Caco-2 (cell line): Measurements from ENCODE around the gene ZNF135. TPM values are rescaled to one million over a fixed set of nuclear protein-coding genes. Genes with fewer than 3 reads are reported as not detected.

ENCODE experiments used
- BruUV-seq: library from RNA; stranded (reverse); fragments of 400-500 nt; replicated peaks from 2 replicates; lab custom pipeline; 2021; lab: Mats Ljungman, UMichigan
- CTCF ChIA-PET: fragments of 300-600 bp; sonication (Branson Sonifier 250); formaldehyde crosslinking; loops from one replicate; lab custom pipeline; 2022; ENCODE audit warnings: antibody characterized with exemption; lab: Charles Lee
- POLR2A ChIA-PET: fragments of 300-600 bp; sonication (Branson Sonifier 250); formaldehyde crosslinking; loops from one replicate; lab custom pipeline; 2022; ENCODE audit warnings: antibody characterized with exemption; lab: Charles Lee
- DNase-seq, 2 experiments: peaks; one replicate each; pipeline versions ENCODE4 v3.0.0 to v3.0.0-alpha.2; 2020 to 2022
- H3K27me3 ChIP-seq: replicated peaks from 2 replicates; pipeline ENCODE4 v1.6.0; 2011; ENCODE audit warnings: low read length; ENCODE audit not compliant: control insufficient read depth, insufficient read depth
- H3K36me3 ChIP-seq: 2 replicates; pipeline ENCODE4 v1.5.1; 2011; ENCODE audit warnings: low read length; ENCODE audit not compliant: control insufficient read depth, insufficient read depth
- H3K4me1 ChIP-seq: fragments of 250-450 bp; sonication (Bioruptor Pico); 2 replicates; pipeline ENCODE4 v1.5.1; 2020; ENCODE audit warnings: mild to moderate bottlenecking
- H3K4me3 ChIP-seq: 2 replicates; pipeline ENCODE4 v1.5.1; 2011; ENCODE audit warnings: low read depth, mild to moderate bottlenecking, control low read depth, low read length
- H3K9me3 ChIP-seq: fragments of 250-450 bp; sonication (Bioruptor Pico); 2 replicates; pipeline ENCODE4 v1.5.1; 2020; ENCODE audit warnings: mild to moderate bottlenecking, moderate library complexity
- H3K27ac Mint-ChIP-seq: one replicate; pipeline ENCODE4 v1.8.0; 2022; ENCODE audit warnings: mixed read lengths; ENCODE audit not compliant: unreplicated experiment
- H3K27me3 Mint-ChIP-seq: one replicate; pipeline ENCODE4 v1.8.0; 2022; ENCODE audit warnings: mixed read lengths; ENCODE audit not compliant: insufficient read depth, unreplicated experiment
- H3K36me3 Mint-ChIP-seq: one replicate; pipeline ENCODE4 v1.8.0; 2022; ENCODE audit warnings: mild to moderate bottlenecking, mixed read lengths; ENCODE audit not compliant: insufficient read depth, unreplicated experiment
- H3K4me1 Mint-ChIP-seq: one replicate; pipeline ENCODE4 v1.8.0; 2022; ENCODE audit warnings: low read depth, mixed read lengths; ENCODE audit not compliant: unreplicated experiment
- H3K4me3 Mint-ChIP-seq: one replicate; pipeline ENCODE4 v1.8.0; 2022; ENCODE audit warnings: mild to moderate bottlenecking, moderate library complexity, mixed read lengths; ENCODE audit not compliant: unreplicated experiment
- H3K9me3 Mint-ChIP-seq: one replicate; pipeline ENCODE4 v1.8.0; 2022; ENCODE audit warnings: mixed read lengths; ENCODE audit not compliant: unreplicated experiment
- intact Hi-C: fragments of 100-400 bp; cut with micrococcal nuclease; formaldehyde crosslinking; loops from one replicate; pipeline ENCODE4 v1.10.0; 2022; ENCODE audit not compliant: unreplicated experiment
- total RNA-seq: library from RNA; stranded (reverse); gene quantifications from 2 replicates; pipeline ENCODE4 v1.2.3, GENCODE V29; 2022
- TF ChIP-seq, protein P1 (sequence below), 2 experiments: fragments of 200-600 bp in 1 of 2; IDR thresholded peaks; 1 replicate in 1 of 2; 2 replicates in 1 of 2; pipeline versions ENCODE4 v1.5.1 to v1.8.0; 2011 to 2022; ENCODE audit warnings: antibody characterized with exemption in 1 of 2, control low read depth in 1 of 2, inconsistent platforms in 1 of 2, low read depth in 1 of 2, low read length in 1 of 2, mild to moderate bottlenecking in 1 of 2, moderate library complexity in 1 of 2; ENCODE audit not compliant: insufficient read depth in 1 of 2, severe bottlenecking in 1 of 2, unreplicated experiment in 1 of 2

Gene ZNF135
- total RNA-seq, 1 experiment from 2014 or later, result not detected

DNA sequence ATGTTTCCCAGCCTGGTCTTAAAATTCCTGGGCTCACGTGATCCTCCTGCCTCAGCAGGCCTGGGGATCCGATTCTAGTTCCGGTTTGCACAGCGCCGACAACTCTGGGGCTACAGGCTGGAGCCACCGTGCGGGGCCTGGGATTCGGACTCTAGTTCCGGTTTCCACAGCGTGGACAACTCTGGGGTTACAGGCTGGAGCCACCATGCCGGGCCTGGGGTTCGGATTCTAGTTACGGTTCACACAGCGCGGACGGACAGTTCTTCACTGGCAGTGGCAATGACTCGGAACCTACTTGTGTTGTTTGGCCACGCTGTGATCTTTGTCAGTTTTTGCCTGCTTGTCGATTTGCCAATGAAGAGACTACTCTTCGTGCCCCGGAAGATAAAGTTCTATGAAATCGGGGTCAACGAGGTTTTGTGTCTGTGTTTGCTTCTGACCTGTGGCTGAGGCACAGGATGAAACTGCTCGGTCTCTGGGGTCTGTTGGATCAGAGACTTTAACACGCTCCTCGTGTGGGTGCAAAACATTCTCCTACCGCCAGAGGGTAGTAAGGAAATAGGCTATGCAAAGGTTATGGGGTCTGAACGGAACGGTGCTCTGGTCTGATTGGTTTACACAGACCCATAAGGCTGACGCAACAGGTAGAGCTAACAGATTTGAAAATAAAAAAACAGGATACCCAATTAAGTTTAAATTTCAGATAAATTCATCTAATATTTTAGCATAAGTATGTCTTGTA is 37.4 kb upstream of the ZNF135 start:
- DNase-seq, result peak in 1 of 2 experiments; percentile 15
- no peaks in the 10 kb centered on the region for H3K36me3 Mint-ChIP-seq
- H3K9me3 Mint-ChIP-seq, result peaks cover 16% of the 10 kb centered on the region
- H3K9me3 ChIP-seq, result peaks cover 35% of the 10 kb centered on the region
- H3K4me3 Mint-ChIP-seq, result no peak overlapping the region
- intact Hi-C loops, result no loop called here
- H3K27me3 ChIP-seq, result no peaks in the 10 kb centered on the region
- ChIA-PET CTCF (no interaction called here), POLR2A (no interaction called here)
- H3K4me3 ChIP-seq, result no peak overlapping the region
- no peak overlapping the region for H3K27ac Mint-ChIP-seq
- H3K27me3 Mint-ChIP-seq, result no peaks in the 10 kb centered on the region
- BruUV-seq, result no TSS peak
- H3K4me1 Mint-ChIP-seq, result no peaks in the 10 kb centered on the region
- no peaks in the 10 kb centered on the region for H3K4me1 ChIP-seq
- TF ChIP-seq, protein P1, sequence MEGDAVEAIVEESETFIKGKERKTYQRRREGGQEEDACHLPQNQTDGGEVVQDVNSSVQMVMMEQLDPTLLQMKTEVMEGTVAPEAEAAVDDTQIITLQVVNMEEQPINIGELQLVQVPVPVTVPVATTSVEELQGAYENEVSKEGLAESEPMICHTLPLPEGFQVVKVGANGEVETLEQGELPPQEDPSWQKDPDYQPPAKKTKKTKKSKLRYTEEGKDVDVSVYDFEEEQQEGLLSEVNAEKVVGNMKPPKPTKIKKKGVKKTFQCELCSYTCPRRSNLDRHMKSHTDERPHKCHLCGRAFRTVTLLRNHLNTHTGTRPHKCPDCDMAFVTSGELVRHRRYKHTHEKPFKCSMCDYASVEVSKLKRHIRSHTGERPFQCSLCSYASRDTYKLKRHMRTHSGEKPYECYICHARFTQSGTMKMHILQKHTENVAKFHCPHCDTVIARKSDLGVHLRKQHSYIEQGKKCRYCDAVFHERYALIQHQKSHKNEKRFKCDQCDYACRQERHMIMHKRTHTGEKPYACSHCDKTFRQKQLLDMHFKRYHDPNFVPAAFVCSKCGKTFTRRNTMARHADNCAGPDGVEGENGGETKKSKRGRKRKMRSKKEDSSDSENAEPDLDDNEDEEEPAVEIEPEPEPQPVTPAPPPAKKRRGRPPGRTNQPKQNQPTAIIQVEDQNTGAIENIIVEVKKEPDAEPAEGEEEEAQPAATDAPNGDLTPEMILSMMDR (IDR thresholded peaks at IDR 0.05; ENCODE audit: insufficient read depth in 1 of 2, low read depth in 1 of 2, low read length in 1 of 2, severe bottlenecking in 1 of 2, unreplicated experiment in 1 of 2), result no peak
- no peaks in the 10 kb centered on the region for H3K36me3 ChIP-seq

- Mint-ChIP-seq H3K27ac (no peak overlapping the region), H3K4me3 (no peak overlapping the region), H3K9me3 (peaks cover 21% of the 10 kb centered on the region), H3K4me1 (no peaks in the 10 kb centered on the region), H3K36me3 (no peaks in the 10 kb centered on the region), H3K27me3 (no peaks in the 10 kb centered on the region)
- intact Hi-C loops, result no loop called here
- ChIA-PET POLR2A (no interaction called here), CTCF (no interaction called here)
- no peaks in the 10 kb centered on the region for H3K27me3 ChIP-seq
- no TSS peak for BruUV-seq
- H3K4me3 ChIP-seq, result no peak overlapping the region
- TF ChIP-seq, protein P1 (IDR thresholded peaks at IDR 0.05; ENCODE audit: insufficient read depth in 1 of 2, low read depth in 1 of 2, low read length in 1 of 2, severe bottlenecking in 1 of 2, unreplicated experiment in 1 of 2), result no peak
- H3K9me3 ChIP-seq, result peaks cover 32% of the 10 kb centered on the region
- DNase-seq, result no peak
- no peaks in the 10 kb centered on the region for H3K4me1 ChIP-seq
- no peaks in the 10 kb centered on the region for H3K36me3 ChIP-seq
Observed at GRCh38 chr19:58022283-58022660, 36.8 kb upstream of the ZNF135 start.

- no peaks in the 10 kb centered on the region for H3K4me1 ChIP-seq
- H3K9me3 Mint-ChIP-seq, result peaks cover 30% of the 10 kb centered on the region
- H3K27me3 ChIP-seq, result no peaks in the 10 kb centered on the region
- H3K27ac Mint-ChIP-seq, result no peak overlapping the region
- H3K36me3 Mint-ChIP-seq, result no peaks in the 10 kb centered on the region
- ChIA-PET CTCF (no interaction called here), POLR2A (no interaction called here)
- H3K4me3 Mint-ChIP-seq, result no peak overlapping the region
- no peaks in the 10 kb centered on the region for H3K4me1 Mint-ChIP-seq
- DNase-seq, result no peak
- H3K36me3 ChIP-seq, result no peaks in the 10 kb centered on the region
- H3K9me3 ChIP-seq, result peaks cover 37% of the 10 kb centered on the region
- no peaks in the 10 kb centered on the region for H3K27me3 Mint-ChIP-seq
- no TSS peak for BruUV-seq
- TF ChIP-seq, protein P1 (IDR thresholded peaks at IDR 0.05; ENCODE audit: insufficient read depth in 1 of 2, low read depth in 1 of 2, low read length in 1 of 2, severe bottlenecking in 1 of 2, unreplicated experiment in 1 of 2), result no peak
- no peak overlapping the region for H3K4me3 ChIP-seq
- intact Hi-C loops, result no loop called here
Observed at GRCh38 chr19:58024661-58025060, 34.4 kb upstream of the ZNF135 start.
